Thyroid gland (tissue), 4 donors: ENCODE results near the gene TSPAN32. TPM values are rescaled to one million over a fixed set of nuclear protein-coding genes. Genes with fewer than 3 reads are reported as not detected.

Experiments used
- DNase-seq, 2 donors: peaks; one replicate each; pipeline ENCODE4 v3.0.0-alpha.2; 2019
- H3K27ac ChIP-seq, 3 donors: fragments of 200-600 bp; sonication (generic); 1 replicate in 2 of 3; 2 replicates in 1 of 3; pipeline ENCODE4 v1.5.1; 2016 to 2019; ENCODE audit warnings: mild to moderate bottlenecking in 1 of 3, moderate library complexity in 1 of 3
- H3K27me3 ChIP-seq: fragments of 200-600 bp; sonication (generic); one replicate; pipeline ENCODE4 v1.5.1; 2019
- H3K36me3 ChIP-seq, 2 donors: fragments of 200-600 bp; sonication (generic); one replicate each; pipeline ENCODE4 v1.5.1; 2016 to 2019
- H3K4me1 ChIP-seq, 2 donors: fragments of 200-600 bp; sonication (generic); one replicate each; pipeline ENCODE4 v1.5.1; 2017 to 2019
- H3K4me3 ChIP-seq, 3 donors: fragments of 200-600 bp; sonication (generic); replicated peaks in 1 of 3; 1 replicate in 2 of 3; 2 replicates in 1 of 3; pipeline ENCODE4 v1.5.1; 2016; ENCODE audit warnings: mild to moderate bottlenecking in 1 of 3
- H3K9me3 ChIP-seq: fragments of 200-600 bp; sonication (generic); one replicate; pipeline ENCODE4 v1.5.1; 2017
- CTCF ChIP-seq, 6 experiments: fragments of 200-600 bp in 3 of 6; fragments of 450-650 bp in 3 of 6; sonication (generic) in 3 of 6; IDR thresholded peaks; one replicate each; pipeline ENCODE4 v1.5.1; 2016 to 2019; ENCODE audit warnings: antibody characterized with exemption in 6 of 6, mild to moderate bottlenecking in 2 of 6, inconsistent platforms in 1 of 6, moderate library complexity in 1 of 6
- POLR2A ChIP-seq, 2 donors: fragments of 450-650 bp; IDR thresholded peaks; one replicate each; pipeline ENCODE4 v1.6.1; 2017; ENCODE audit warnings: antibody characterized with exemption in 2 of 2, mild to moderate bottlenecking in 2 of 2, moderate library complexity in 1 of 2
- WGBS, 2 donors: methylation state at CpG; one replicate each; pipeline ENCODE4 v1.1.5; 2017; 5-methylcytosine and 5-hydroxymethylcytosine counted together
- intact Hi-C: fragments of 100-400 bp; cut with DNase I; formaldehyde crosslinking; loops from one replicate; pipeline ENCODE4 v1.15.1; 2023
- total RNA-seq, 4 donors: library from RNA; depleted of rRNA; stranded (reverse); fragments of >200 nt; gene quantifications; one replicate each; pipeline ENCODE4 v1.2.3, GENCODE V29; 2016

The TSPAN32 gene
- total RNA-seq, 4 donors from 2014 or later, result 0.33 to 0.45 TPM; not detected in 2

GRCh38 chr11:2267306-2267850, 34.4 kb upstream of the TSPAN32 start:
- WGBS, 2 donors, result 84 to 91% methylated on average over 11 of the region's 12 CpGs
- no peak for TF ChIP-seq CTCF (IDR thresholded peaks at IDR 0.05)
- no peak for TF ChIP-seq POLR2A (IDR thresholded peaks at IDR 0.05)
- DNase-seq, result no peak
- Histone ChIP-seq H3K27ac (no peak overlapping the region), H3K4me3 (no peak overlapping the region), H3K4me1 (peaks cover 7 to 28% of the 10 kb centered on the region in 2 donors), H3K27me3 (no peaks in the 10 kb centered on the region), H3K36me3 (no peaks in the 10 kb centered on the region), H3K9me3 (no peaks in the 10 kb centered on the region)
- intact Hi-C loops, result no loop called here

GRCh38 chr11:2267851-2268728, 33.7 kb upstream of the TSPAN32 start:
- Histone ChIP-seq H3K4me1 (peaks cover 7 to 28% of the 10 kb centered on the region in 2 donors), H3K27ac (no peak overlapping the region), H3K9me3 (no peaks in the 10 kb centered on the region), H3K4me3 (no peak overlapping the region), H3K27me3 (no peaks in the 10 kb centered on the region), H3K36me3 (no peaks in the 10 kb centered on the region)
- TF ChIP-seq CTCF (IDR thresholded peaks at IDR 0.05) (no peak), POLR2A (IDR thresholded peaks at IDR 0.05) (no peak)
- DNase-seq, result no peak
- 76 to 86% methylated on average over 17 of the region's 26 CpGs for WGBS, 2 donors
- intact Hi-C loops, result no loop called here

- no peaks in the 10 kb centered on the region for H3K27me3 ChIP-seq
- H3K36me3 ChIP-seq, result no peaks in the 10 kb centered on the region
- H3K9me3 ChIP-seq, result no peaks in the 10 kb centered on the region
- intact Hi-C loops, result no loop called here
- peak overlapping the region in 2 of 3 donors; percentile 25 to 54 for H3K4me3 ChIP-seq
- TF ChIP-seq CTCF (IDR thresholded peaks at IDR 0.05), result no peak
- TF ChIP-seq POLR2A (IDR thresholded peaks at IDR 0.05), result peak in 1 of 2 donors; percentile 28
- 5 to 12% methylated on average over 16 of the region's 89 CpGs for WGBS, 2 donors
- peak overlapping the region in 2 of 3 donors; percentile 38 to 46 for H3K27ac ChIP-seq
- DNase-seq, result peak; percentile 54 to 59
- peaks cover 7 to 36% of the 10 kb centered on the region in 2 donors for H3K4me1 ChIP-seq
Measured at GRCh38 chr11:2268729-2269600, 32.8 kb upstream of the TSPAN32 start.

GRCh38 chr11:2269601-2270321, 32.1 kb upstream of the TSPAN32 start:
- H3K27ac ChIP-seq, result peak overlapping the region in 1 of 3 donors; percentile 46
- DNase-seq, result peak; percentile 68
- intact Hi-C loops, result no loop called here
- peak overlapping the region in 1 of 3 donors; percentile 54 for H3K4me3 ChIP-seq
- no peaks in the 10 kb centered on the region for H3K27me3 ChIP-seq
- WGBS, 2 donors, result 10% methylated on average over 12 of the region's 104 CpGs; no CpG with 5 or more reads in 1 of the 2 donors
- no peaks in the 10 kb centered on the region for H3K36me3 ChIP-seq
- TF ChIP-seq POLR2A (IDR thresholded peaks at IDR 0.05), result peak in 1 of 2 donors; percentile 16
- TF ChIP-seq CTCF (IDR thresholded peaks at IDR 0.05), result peak in 1 of 6 experiments; percentile 31
- peaks cover 7 to 40% of the 10 kb centered on the region in 2 donors for H3K4me1 ChIP-seq
- no peaks in the 10 kb centered on the region for H3K9me3 ChIP-seq
